ENCODE measurements around the gene TRIM7.

TRIM7 gene

GRCh38 chr5:181203777-181204112 is 1.3 kb downstream of the TRIM7 start:
- TF ChIP-seq CTCF (IDR thresholded peaks at IDR 0.05), result no peak

GRCh38 chr5:181203093-181203711 is 1.8 kb downstream of the TRIM7 start:
- TF ChIP-seq CTCF (IDR thresholded peaks at IDR 0.05), result no peak

- no peak for TF ChIP-seq CTCF (IDR thresholded peaks at IDR 0.05)
Observed at GRCh38 chr5:181200816-181201215, 4.2 kb downstream of the TRIM7 start.

GRCh38 chr5:181199881-181200638 is 4.9 kb downstream of the TRIM7 start:
- no peak for TF ChIP-seq CTCF (IDR thresholded peaks at IDR 0.05)

GRCh38 chr5:181198905-181199519 is 6.0 kb downstream of the TRIM7 start:
- no peak for TF ChIP-seq CTCF (IDR thresholded peaks at IDR 0.05)

GRCh38 chr5:181198106-181198685 is 6.8 kb downstream of the TRIM7 start:
- no peak for TF ChIP-seq CTCF (IDR thresholded peaks at IDR 0.05)

GRCh38 chr5:181197326-181197951 is 7.6 kb downstream of the TRIM7 start:
- no peak for TF ChIP-seq CTCF (IDR thresholded peaks at IDR 0.05)

Measured in LNCAP (cell line).